ENCODE measurements around the gene HIC2. TPM values are rescaled to one million over a fixed set of nuclear protein-coding genes. Genes with fewer than 3 reads are reported as not detected.

The HIC2 gene
- total and polyA plus RNA-seq, 9 of the 15 experiments (the other 6 are each of a cell fraction or from before 2014, with no cell fraction given): 1.7 to 117 (median 35.5) TPM

GRCh38 chr22:21446827-21447690, 29.9 kb downstream of the HIC2 start:
- ChIA-PET POLR2A (interaction anchor here (0.6 to 1.2 kb wide), 3 partner anchors 206 to 877 kb away, joined by 3 read pairs; no protein-coding TSS in a partner anchor), CTCF (ENCODE audit: low intra/inter-chr PET ratio) (no interaction called here)
- Histone ChIP-seq H3K36me3 (ENCODE audit: control insufficient read depth, insufficient read depth, low read length) (peaks cover 79% of the 10 kb centered on the region), H3K4me3 (no peak overlapping the region), H3K4me1 (replicated peaks in 1 of 2; ENCODE audit: control insufficient read depth in 2 of 2, insufficient read depth in 2 of 2, low read length in 2 of 2) (peaks cover 0 to 80% of the 10 kb centered on the region in 2 experiments; a peak in 3 of 5 replicates), H3K9ac (ENCODE audit: insufficient read depth in 1 of 2, low read depth in 2 of 2, low read length in 2 of 2) (peak overlapping the region in 1 of 2 experiments; percentile 73; a peak in 2 of 4 replicates), H3K9me3 (replicated peaks; ENCODE audit: control insufficient read depth, insufficient read depth, low read depth, low read length) (no peaks in the 10 kb centered on the region), H3K27me3 (ENCODE audit: control insufficient read depth in 2 of 2, insufficient read depth in 2 of 2, low read length in 2 of 2) (no peaks in the 10 kb centered on the region), H4K20me1 (replicated peaks; ENCODE audit: control insufficient read depth, insufficient read depth, low read length) (peaks cover 75% of the 10 kb centered on the region), H3K9me1 (ENCODE audit: control insufficient read depth, insufficient read depth, low read length) (peaks cover 25% of the 10 kb centered on the region), H3K27ac (ENCODE audit: extremely low read depth, low read depth, low read length) (no peak overlapping the region), H2AFZ (ENCODE audit: low read depth, low read length) (no peak overlapping the region), H3K79me2 (ENCODE audit: control insufficient read depth, insufficient read depth, low read length) (peaks cover 42% of the 10 kb centered on the region), H3K4me2 (ENCODE audit: insufficient read depth, low read length) (no peak overlapping the region)
- no peak for ATAC-seq
- in situ Hi-C loops (cut with MboI) (no loop called here), intact Hi-C loops (cut with micrococcal nuclease) (no loop called here)
- WGBS (ENCODE audit: insufficient coverage, low coverage, missing lambda C conversion rate): 93% methylated on average over 33 of the region's 33 CpGs
- BruUV-seq (replicated peaks): no TSS peak
- no peak for FAIRE-seq
- DNase-seq (ENCODE audit: extremely low read depth in 1 of 4, low spot score in 3 of 4): no peak
- TF ChIP-seq RBM14 (IDR thresholded peaks at IDR 0.05; ENCODE audit: borderline replicate concordance, insufficient read depth, low read depth, low read length) (0 out of 2 replicates have a peak, but pooled peaks have one; percentile 53), HDAC3 (IDR thresholded peaks at IDR 0.05; ENCODE audit: borderline replicate concordance, partially characterized antibody) (no peak), KLF1 (tag; IDR thresholded peaks at IDR 0.05) (no peak), FOXP1 (CRISPR knock-in tag; IDR thresholded peaks at IDR 0.05) (0 out of 2 replicates have a peak, but pooled peaks have one; percentile 57), CBX3 (IDR thresholded peaks at IDR 0.05; ENCODE audit: borderline replicate concordance in 1 of 2, low read length in 2 of 2) (no peak), ZKSCAN1 (IDR thresholded peaks at IDR 0.05; ENCODE audit: low read depth, low read length) (no peak), SAFB (IDR thresholded peaks at IDR 0.05; ENCODE audit: borderline replicate concordance, low read depth, low read length) (no peak), CREB1 (IDR thresholded peaks at IDR 0.05) (0 out of 2 replicates have a peak, but pooled peaks have one; percentile 29), CREB1 (CRISPR knock-in tag; IDR thresholded peaks at IDR 0.05) (no peak), WHSC1 (IDR thresholded peaks at IDR 0.05; ENCODE audit: low read length) (peak; percentile 41), ZNF668 (CRISPR knock-in tag; IDR thresholded peaks at IDR 0.05) (0 out of 2 replicates have a peak, but pooled peaks have one; percentile 43), ZNF212 (CRISPR knock-in tag; IDR thresholded peaks at IDR 0.05) (no peak), ZC3H8 (IDR thresholded peaks at IDR 0.05) (no peak), TBL1XR1 (IDR thresholded peaks at IDR 0.05; ENCODE audit: low read length in 2 of 2) (no peak), KAT7 (CRISPR knock-in tag; IDR thresholded peaks at IDR 0.05; ENCODE audit: borderline replicate concordance) (no peak), ZNF431 (CRISPR knock-in tag; IDR thresholded peaks at IDR 0.05) (peak; percentile 23; the same call in 1 of the 2 replicates), SRF (CRISPR knock-in tag; IDR thresholded peaks at IDR 0.05) (no peak)
- TF ChIP-seq, protein P1, sequence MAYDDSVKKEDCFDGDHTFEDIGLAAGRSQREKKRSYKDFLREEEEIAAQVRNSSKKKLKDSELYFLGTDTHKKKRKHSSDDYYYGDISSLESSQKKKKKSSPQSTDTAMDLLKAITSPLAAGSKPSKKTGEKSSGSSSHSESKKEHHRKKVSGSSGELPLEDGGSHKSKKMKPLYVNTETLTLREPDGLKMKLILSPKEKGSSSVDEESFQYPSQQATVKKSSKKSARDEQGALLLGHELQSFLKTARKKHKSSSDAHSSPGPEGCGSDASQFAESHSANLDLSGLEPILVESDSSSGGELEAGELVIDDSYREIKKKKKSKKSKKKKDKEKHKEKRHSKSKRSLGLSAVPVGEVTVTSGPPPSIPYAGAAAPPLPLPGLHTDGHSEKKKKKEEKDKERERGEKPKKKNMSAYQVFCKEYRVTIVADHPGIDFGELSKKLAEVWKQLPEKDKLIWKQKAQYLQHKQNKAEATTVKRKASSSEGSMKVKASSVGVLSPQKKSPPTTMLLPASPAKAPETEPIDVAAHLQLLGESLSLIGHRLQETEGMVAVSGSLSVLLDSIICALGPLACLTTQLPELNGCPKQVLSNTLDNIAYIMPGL (CRISPR knock-in tag; IDR thresholded peaks at IDR 0.05): no peak
- TF ChIP-seq, protein P2, sequence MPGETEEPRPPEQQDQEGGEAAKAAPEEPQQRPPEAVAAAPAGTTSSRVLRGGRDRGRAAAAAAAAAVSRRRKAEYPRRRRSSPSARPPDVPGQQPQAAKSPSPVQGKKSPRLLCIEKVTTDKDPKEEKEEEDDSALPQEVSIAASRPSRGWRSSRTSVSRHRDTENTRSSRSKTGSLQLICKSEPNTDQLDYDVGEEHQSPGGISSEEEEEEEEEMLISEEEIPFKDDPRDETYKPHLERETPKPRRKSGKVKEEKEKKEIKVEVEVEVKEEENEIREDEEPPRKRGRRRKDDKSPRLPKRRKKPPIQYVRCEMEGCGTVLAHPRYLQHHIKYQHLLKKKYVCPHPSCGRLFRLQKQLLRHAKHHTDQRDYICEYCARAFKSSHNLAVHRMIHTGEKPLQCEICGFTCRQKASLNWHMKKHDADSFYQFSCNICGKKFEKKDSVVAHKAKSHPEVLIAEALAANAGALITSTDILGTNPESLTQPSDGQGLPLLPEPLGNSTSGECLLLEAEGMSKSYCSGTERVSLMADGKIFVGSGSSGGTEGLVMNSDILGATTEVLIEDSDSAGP (CRISPR knock-in tag; IDR thresholded peaks at IDR 0.05): no peak

All from K562 (cell line).